IPS-20b (cell line): Measurements from ENCODE around the gene CDC42BPA.
A peak's percentile ranks its signal among the peaks of the same experiment; 100 is the strongest.
"Not testable (repeated sequence)": the region's sequence is repeated elsewhere in the genome, so short reads cannot be mapped to it uniquely, and the experiment has no call there.

ENCODE experiments used
- H3K27ac ChIP-seq: one replicate; pipeline ENCODE4 v1.5.1; 2013; ENCODE audit warnings: low read length
- H3K27me3 ChIP-seq: 2 replicates; pipeline ENCODE4 v1.6.1; 2013; ENCODE audit warnings: mild to moderate bottlenecking, low read length, inconsistent platforms; ENCODE audit not compliant: insufficient read depth
- H3K36me3 ChIP-seq: 2 replicates; pipeline ENCODE4 v1.6.1; 2013; ENCODE audit warnings: low read depth, mild to moderate bottlenecking, inconsistent platforms, low read length, moderate library complexity; ENCODE audit not compliant: insufficient read depth
- H3K4me1 ChIP-seq: 2 replicates; pipeline ENCODE4 v1.6.1; 2013; ENCODE audit warnings: mild to moderate bottlenecking, control low read depth, inconsistent platforms, low read length, moderate library complexity; ENCODE audit not compliant: insufficient read depth
- H3K4me3 ChIP-seq: 2 replicates; pipeline ENCODE4 v1.5.1; 2013; ENCODE audit warnings: mild to moderate bottlenecking, low read length, inconsistent platforms
- H3K9ac ChIP-seq: 2 replicates; pipeline ENCODE4 v1.6.1; 2013; ENCODE audit warnings: low read depth, mild to moderate bottlenecking, inconsistent platforms, low read length, moderate library complexity
- H3K9me3 ChIP-seq: 2 replicates; pipeline ENCODE4 v1.6.1; 2013; ENCODE audit warnings: mild to moderate bottlenecking, low read depth, low read length, inconsistent platforms; ENCODE audit not compliant: insufficient read depth

Gene CDC42BPA

DNA sequence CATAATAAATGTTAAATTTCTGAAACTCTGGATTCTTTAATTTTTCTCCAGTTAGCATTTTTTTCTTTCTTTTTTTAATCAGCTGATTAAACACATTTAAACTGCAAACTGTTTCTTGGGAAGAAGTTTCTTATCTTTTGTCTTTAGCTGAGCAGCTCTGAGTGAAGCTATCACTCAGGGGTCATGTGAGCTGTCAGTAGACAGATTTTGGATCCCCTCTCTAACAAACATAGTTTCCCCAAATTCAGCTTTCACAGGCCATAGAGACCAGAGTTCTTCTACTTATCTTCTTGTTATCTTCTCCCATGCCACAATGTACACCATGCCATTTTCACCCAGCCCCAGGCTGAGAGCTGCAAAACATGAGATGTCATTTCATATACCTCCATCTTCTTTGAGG is 148.9 kb downstream of the CDC42BPA start:
- peaks cover 7% of the 10 kb centered on the region; the same call in 1 of the 2 replicates for H3K4me1 ChIP-seq
- H3K9ac ChIP-seq, result no peak overlapping the region
- H3K27me3 ChIP-seq, result no peaks in the 10 kb centered on the region
- no peaks in the 10 kb centered on the region for H3K9me3 ChIP-seq
- no peaks in the 10 kb centered on the region for H3K36me3 ChIP-seq
- H3K27ac ChIP-seq, result no peak overlapping the region
- no peak overlapping the region for H3K4me3 ChIP-seq

DNA sequence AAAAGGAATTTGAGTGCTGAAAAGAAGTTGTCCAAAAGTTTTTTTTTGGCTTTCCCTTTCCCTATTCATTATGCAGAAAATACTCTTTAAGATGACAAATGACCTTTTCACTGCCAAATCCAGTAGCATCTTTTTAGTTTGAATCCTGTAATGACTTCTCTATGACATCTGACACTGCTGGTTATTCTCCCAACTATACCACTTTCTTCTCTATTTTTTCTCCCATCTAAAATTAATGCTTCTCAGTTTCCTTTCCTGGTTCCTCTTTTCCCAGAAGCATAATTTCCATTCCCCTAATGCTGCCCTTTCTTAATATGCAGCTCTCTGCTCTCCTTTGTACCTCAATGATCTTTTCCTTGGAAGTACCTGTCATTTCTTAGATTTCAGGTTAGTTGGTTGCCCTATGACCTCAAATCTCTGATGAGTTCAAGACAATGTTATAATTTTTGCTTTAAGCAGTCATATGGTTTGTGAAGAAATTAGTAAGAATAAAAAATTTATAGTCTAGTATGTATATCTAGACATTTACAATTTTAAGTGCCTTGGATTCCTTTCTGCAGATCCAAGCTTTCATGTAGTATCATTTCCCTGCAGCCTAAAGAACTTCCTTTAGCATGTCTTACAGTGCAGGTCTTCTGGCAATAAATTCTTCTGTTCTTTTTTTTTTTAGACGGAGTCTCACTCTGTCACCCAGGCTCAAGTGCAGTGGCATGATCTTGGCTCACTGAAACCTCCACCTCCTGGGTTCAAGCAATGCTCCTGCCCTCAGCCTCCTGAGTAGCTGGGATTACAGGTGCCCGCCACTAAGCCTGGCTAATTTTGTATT is 150.8 kb downstream of the CDC42BPA start:
- no peaks in the 10 kb centered on the region for H3K27me3 ChIP-seq
- no peak overlapping the region for H3K27ac ChIP-seq
- peaks cover 7% of the 10 kb centered on the region; the same call in 1 of the 2 replicates for H3K4me1 ChIP-seq
- H3K36me3 ChIP-seq, result no peaks in the 10 kb centered on the region
- no peak overlapping the region for H3K9ac ChIP-seq
- no peak overlapping the region for H3K4me3 ChIP-seq
- no peaks in the 10 kb centered on the region for H3K9me3 ChIP-seq

DNA sequence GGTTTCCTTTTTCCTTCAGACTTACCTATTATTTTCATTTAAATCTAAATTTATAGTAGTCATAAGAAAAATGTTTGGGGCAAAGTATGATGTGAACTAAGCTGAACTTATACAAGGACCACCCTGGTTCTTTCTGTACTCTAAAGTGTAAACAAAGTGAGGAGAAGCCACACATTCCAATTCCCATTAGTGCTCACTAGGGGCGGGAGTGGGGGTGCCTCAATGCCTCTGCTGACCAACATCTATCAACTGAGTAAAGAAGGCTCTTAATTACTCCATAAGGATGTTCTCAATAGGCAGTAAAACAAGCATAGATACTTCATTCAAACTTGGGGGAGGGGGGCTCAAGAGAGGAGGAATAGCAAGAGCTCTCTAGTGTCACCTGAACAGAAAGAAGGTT is 151.7 kb downstream of the CDC42BPA start:
- H3K27ac ChIP-seq, result no peak overlapping the region
- no peaks in the 10 kb centered on the region for H3K9me3 ChIP-seq
- peaks cover 7% of the 10 kb centered on the region; the same call in 1 of the 2 replicates for H3K4me1 ChIP-seq
- H3K9ac ChIP-seq, result no peak overlapping the region
- no peaks in the 10 kb centered on the region for H3K27me3 ChIP-seq
- no peaks in the 10 kb centered on the region for H3K36me3 ChIP-seq
- no peak overlapping the region for H3K4me3 ChIP-seq

DNA sequence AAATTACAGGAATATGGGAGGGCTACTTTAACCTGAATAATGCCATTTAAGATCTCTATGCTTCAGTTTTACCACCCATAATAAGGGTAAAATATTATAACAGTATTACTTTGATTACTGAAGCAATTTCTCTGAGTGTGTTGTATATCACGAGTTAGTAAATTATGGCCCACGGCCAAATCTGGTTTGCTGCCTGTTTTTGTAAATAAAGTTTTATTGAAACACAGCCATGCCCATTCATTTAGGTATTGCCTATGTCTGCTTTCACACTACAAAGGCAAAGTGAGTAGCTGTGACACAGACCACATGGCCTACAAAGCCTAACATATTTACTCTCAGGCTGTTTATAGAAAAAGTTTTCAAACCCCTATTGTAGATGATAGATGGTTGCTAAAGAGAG is 156.8 kb downstream of the CDC42BPA start:
- H3K4me3 ChIP-seq, result no peak overlapping the region
- H3K9ac ChIP-seq, result no peak overlapping the region
- peaks cover 16% of the 10 kb centered on the region for H3K36me3 ChIP-seq
- H3K27me3 ChIP-seq, result no peaks in the 10 kb centered on the region
- no peak overlapping the region for H3K27ac ChIP-seq
- peaks cover 1% of the 10 kb centered on the region; the same call in 1 of the 2 replicates for H3K4me1 ChIP-seq
- no peaks in the 10 kb centered on the region for H3K9me3 ChIP-seq

DNA sequence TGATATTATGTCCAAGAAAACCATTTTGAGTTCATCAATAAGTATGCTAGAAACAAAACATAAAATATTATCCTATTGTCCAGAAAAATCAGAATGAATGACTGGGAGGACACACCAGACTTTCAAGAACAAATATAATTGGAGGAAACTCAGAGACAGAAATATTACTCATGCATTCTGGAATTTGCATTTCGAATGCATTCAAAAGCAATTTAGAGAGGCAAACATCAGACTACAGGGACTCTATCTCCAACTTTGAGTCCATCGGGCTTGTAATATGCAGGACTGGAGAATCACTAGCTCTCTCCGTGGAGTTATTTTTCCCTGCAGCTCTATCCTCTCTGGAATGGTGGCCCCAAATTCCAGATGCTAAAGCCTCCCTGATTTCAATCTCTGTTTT is 161.8 kb downstream of the CDC42BPA start:
- Histone ChIP-seq H3K27me3 (no peaks in the 10 kb centered on the region), H3K9ac (no peak overlapping the region), H3K36me3 (peaks cover 16% of the 10 kb centered on the region), H3K4me1 (no peaks in the 10 kb centered on the region), H3K4me3 (no peak overlapping the region), H3K27ac (no peak overlapping the region), H3K9me3 (no peaks in the 10 kb centered on the region)

DNA sequence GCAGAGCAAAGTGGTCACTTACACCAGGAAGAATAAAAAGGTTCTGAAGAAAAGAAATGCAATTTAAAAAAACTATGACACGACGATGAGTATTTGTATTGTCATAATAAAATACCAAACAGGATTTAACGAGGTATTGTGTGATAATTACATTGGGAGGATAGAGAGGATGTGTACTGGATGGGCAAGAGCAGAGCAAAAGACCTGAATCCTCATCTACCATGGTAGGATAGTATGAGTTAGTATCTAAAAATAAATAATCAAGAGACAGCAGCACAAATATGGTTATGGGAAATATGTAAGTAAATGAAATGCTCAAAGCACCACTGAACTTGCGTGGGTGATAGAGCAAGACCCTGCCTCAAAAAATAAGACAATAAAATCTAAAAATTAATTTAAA is 162.6 kb downstream of the CDC42BPA start:
- no peak overlapping the region for H3K9ac ChIP-seq
- no peaks in the 10 kb centered on the region for H3K9me3 ChIP-seq
- H3K36me3 ChIP-seq, result peaks cover 16% of the 10 kb centered on the region
- H3K27ac ChIP-seq, result no peak overlapping the region
- no peak overlapping the region for H3K4me3 ChIP-seq
- H3K4me1 ChIP-seq, result no peaks in the 10 kb centered on the region
- H3K27me3 ChIP-seq, result no peaks in the 10 kb centered on the region

DNA sequence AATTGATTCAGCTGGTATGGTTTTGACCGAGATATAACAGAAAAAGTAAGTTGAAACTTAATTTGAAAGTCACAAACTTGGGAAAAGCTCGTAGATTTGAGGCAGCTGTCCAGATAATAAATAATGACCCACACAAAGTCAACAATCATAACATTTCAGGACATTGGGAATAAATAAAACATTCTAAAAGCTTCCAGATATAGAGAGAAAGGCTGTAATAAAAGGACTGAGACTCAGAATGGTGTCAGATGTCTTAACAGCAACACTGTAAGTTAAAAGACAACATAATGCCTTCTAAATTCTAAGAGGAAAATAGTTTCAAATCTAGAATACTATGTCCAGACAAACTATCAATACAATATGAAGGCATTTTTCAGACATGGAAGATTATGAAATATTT is 163.3 kb downstream of the CDC42BPA start:
- H3K4me3 ChIP-seq, result no peak overlapping the region
- peaks cover 12% of the 10 kb centered on the region for H3K36me3 ChIP-seq
- no peaks in the 10 kb centered on the region for H3K4me1 ChIP-seq
- H3K9ac ChIP-seq, result no peak overlapping the region
- H3K27ac ChIP-seq, result no peak overlapping the region
- H3K9me3 ChIP-seq, result no peaks in the 10 kb centered on the region
- no peaks in the 10 kb centered on the region for H3K27me3 ChIP-seq

DNA sequence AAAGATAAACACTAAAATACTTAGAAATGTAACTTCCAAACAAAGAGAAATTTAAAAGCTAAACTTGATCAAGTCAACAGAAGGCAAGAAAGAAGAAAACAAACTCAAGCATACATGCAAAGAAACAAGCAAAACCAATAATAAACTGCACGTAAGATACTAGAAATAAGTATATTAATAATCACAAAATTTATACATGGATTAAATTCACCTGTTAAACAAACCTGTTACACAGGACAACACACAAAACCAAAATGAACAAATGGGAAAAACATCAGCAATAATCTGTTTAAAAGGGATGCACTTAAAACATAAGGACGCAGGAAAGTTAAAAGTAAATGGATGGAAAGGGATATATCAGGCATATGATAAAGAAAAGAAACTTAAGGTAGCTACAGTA is 165.8 kb downstream of the CDC42BPA start:
- H3K4me3 ChIP-seq, result no peak overlapping the region
- H3K27me3 ChIP-seq, result no peaks in the 10 kb centered on the region
- H3K36me3 ChIP-seq, result no peaks in the 10 kb centered on the region
- H3K9ac ChIP-seq, result no peak overlapping the region
- H3K4me1 ChIP-seq, result no peaks in the 10 kb centered on the region
- H3K27ac ChIP-seq, result no peak overlapping the region
- no peaks in the 10 kb centered on the region for H3K9me3 ChIP-seq

DNA sequence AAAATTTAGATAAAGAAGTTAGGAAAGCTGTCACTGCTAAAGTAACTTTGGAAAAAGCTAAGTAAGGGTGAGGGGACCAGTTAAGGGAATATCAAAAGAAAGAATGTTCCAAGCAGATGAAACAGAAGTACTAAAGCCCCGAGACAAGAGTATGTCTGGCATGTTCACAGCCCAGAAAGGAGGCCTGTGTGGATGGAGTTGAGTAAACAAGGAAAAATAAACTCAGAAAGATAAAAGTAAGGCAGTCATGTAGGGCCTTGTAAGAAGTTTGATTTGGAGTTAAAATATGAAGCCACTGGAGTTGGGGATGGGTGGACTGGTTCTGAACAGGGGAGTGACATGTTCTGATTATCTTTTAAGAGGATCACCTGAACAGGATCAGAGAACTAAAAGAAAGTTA is 177.9 kb downstream of the CDC42BPA start:
- Histone ChIP-seq H3K4me3 (no peak overlapping the region), H3K27ac (peak overlapping the region; percentile 16), H3K9me3 (no peaks in the 10 kb centered on the region), H3K4me1 (peaks cover 23% of the 10 kb centered on the region), H3K36me3 (peaks cover 34% of the 10 kb centered on the region), H3K27me3 (no peaks in the 10 kb centered on the region), H3K9ac (0 out of 2 replicates have a peak overlapping the region, but pooled peaks have one; percentile 7)

DNA sequence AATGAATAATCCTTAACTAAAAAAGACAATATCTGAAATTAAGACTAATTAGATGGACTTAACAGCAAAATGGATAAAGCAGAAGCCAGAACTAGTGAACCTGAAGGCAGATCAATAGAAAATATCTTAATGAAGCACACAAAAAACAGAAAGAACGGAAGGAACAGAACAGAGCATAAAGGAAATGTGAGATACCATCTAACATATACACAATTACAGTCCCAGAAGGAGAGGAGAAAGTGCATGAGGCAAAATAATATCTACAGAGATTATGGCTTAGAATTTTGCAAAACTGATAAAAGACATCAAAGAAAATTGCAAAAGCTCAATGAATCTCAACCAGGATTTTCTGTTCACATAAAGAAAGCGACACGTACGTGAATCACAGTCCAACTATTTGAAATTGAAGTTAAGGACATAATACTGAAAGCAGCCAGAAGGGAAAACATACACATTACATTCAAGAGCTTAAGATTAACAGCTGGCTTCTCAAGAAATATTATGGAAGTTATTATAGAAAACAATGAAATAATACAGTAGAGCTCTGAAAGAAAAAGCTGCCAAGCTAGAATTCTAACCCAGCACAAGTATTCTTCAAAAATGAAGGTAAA is 182.0 kb downstream of the CDC42BPA start:
- H3K27me3 ChIP-seq, result no peaks in the 10 kb centered on the region
- no peak overlapping the region for H3K27ac ChIP-seq
- no peak overlapping the region for H3K4me3 ChIP-seq
- no peaks in the 10 kb centered on the region for H3K9me3 ChIP-seq
- no peak overlapping the region for H3K9ac ChIP-seq
- peaks cover 18% of the 10 kb centered on the region for H3K36me3 ChIP-seq
- peaks cover 23% of the 10 kb centered on the region for H3K4me1 ChIP-seq

DNA sequence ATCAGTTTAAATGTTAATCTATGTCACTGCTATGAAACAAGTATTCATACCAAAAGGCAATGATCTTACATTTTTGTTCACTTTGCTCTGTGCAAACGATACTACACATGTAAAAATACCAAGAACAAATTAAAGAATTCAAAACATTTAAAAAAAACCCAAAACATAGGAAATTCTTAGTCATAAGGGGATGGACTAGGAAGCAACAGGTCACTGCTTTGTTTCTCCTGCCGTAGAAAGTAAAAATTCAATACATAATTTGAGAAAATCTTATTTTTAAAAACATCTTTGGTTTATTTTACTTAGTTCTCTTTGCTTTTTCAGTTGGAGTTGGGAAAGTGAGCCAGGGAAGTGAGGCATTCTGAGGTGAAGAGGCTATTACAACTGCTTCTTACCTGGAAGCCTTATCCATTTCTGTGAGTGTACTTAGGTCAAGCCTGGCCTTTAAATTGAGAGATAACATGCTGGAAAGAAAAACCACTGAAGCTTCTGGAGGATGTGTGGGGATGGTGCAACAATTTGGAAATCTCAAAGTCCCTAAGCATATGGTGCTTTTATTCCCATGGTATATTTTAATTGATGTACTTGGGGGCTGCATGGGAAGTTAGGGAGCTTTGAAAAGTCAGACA is 183.5 kb downstream of the CDC42BPA start:
- Histone ChIP-seq H3K36me3 (peaks cover 18% of the 10 kb centered on the region), H3K27ac (no peak overlapping the region), H3K9me3 (no peaks in the 10 kb centered on the region), H3K4me3 (no peak overlapping the region), H3K4me1 (peaks cover 13% of the 10 kb centered on the region), H3K9ac (no peak overlapping the region), H3K27me3 (no peaks in the 10 kb centered on the region)

DNA sequence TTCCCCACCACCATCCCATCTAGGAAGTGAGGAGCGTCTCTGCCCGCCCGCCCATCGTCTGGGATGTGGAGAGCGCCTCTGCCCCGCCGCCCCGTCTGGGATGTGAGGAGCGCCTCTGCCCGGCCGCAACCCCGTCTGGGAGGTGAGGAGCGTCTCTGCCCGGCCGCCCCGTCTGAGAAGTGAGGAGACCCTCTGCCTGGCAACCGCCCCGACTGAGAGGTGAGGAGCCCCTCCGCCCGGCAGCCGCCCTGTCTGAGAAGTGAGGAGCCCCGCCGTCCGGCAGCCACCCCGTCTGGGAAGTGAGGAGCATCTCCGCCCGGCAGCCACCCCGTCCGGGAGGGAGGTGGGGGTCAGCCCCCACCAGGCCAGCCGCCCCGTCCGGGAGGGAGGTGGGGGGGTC is 185.6 kb downstream of the CDC42BPA start:
- not testable (repeated sequence) for H3K27me3 ChIP-seq, H3K4me3 ChIP-seq, H3K4me1 ChIP-seq, H3K9me3 ChIP-seq, H3K9ac ChIP-seq, H3K27ac ChIP-seq
- H3K36me3 ChIP-seq, result peaks cover 15% of the 10 kb centered on the region
